Measurements from ENCODE around the gene CCDC78. TPM values are rescaled to one million over a fixed set of nuclear protein-coding genes. Genes with fewer than 3 reads are reported as not detected.

The CCDC78 gene
- polyA plus RNA-seq, 1 donor (not counting 4 experiments of a cell fraction or from before 2014, with no cell fraction given): 2.5 TPM

DNA sequence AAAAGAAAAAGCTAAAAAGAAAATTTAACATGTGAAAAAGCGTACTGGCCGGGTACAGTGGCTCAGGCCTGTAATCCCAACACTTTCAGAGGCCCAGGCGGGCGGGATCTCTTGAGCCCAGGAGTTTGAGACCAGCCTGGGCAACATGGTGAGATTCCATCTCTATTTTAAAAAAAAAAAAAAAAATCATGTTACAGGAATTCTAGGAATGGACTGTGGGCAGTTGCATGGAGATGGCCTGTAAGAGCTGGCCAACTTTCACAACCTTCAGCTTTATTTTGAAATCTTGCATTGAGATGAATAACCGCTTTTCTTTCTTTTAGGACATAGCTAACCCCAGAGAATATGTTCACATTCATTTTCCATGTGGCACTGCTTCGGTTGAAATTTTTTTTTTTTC lies 22.8 kb upstream of the CCDC78 start:
- Histone ChIP-seq H3K9me1 (ENCODE audit: control insufficient read depth, extremely low read depth, insufficient read depth, low read length) (no peaks in the 10 kb centered on the region), H3K9ac (ENCODE audit: control insufficient read depth, extremely low read depth, insufficient read depth, low read length) (no peak overlapping the region), H4K20me1 (ENCODE audit: control insufficient read depth, extremely low read depth, insufficient read depth, low read length) (no peaks in the 10 kb centered on the region), H3K4me1 (ENCODE audit: control insufficient read depth, extremely low read depth, insufficient read depth, low read length) (peaks cover under 1% of the 10 kb centered on the region), H3K4me3 (ENCODE audit: control insufficient read depth in 2 of 3, extremely low read depth in 1 of 3, insufficient read depth in 2 of 3, low read depth in 1 of 3, low read length in 3 of 3) (no peak overlapping the region), H3K27ac (ENCODE audit: control insufficient read depth, insufficient read depth, low read length) (no peak overlapping the region), H3K36me3 (ENCODE audit: control insufficient read depth in 2 of 2, extremely low read depth in 1 of 2, insufficient read depth in 2 of 2, low read length in 2 of 2) (no peaks in the 10 kb centered on the region), H3K4me2 (ENCODE audit: control insufficient read depth, extremely low read depth, insufficient read depth, low read depth, low read length) (no peak overlapping the region), H2AFZ (ENCODE audit: control insufficient read depth, low read length) (no peak overlapping the region), H3K27me3 (ENCODE audit: control insufficient read depth, extremely low read depth, insufficient read depth, low read length) (peaks cover 9% of the 10 kb centered on the region), H3K79me2 (ENCODE audit: control insufficient read depth, insufficient read depth, low read length) (no peaks in the 10 kb centered on the region), H3K9me3 (ENCODE audit: control insufficient read depth, low read depth, low read length) (no peaks in the 10 kb centered on the region)
- DNase-seq (ENCODE audit: low read depth, low spot score): no peak
- dilution Hi-C loops (cut with MboI; ENCODE audit: extremely low pct_ligation_motif_present, low sequenced_read_pairs): no loop called here
- no peak for FAIRE-seq
- TF ChIP-seq, protein P1, sequence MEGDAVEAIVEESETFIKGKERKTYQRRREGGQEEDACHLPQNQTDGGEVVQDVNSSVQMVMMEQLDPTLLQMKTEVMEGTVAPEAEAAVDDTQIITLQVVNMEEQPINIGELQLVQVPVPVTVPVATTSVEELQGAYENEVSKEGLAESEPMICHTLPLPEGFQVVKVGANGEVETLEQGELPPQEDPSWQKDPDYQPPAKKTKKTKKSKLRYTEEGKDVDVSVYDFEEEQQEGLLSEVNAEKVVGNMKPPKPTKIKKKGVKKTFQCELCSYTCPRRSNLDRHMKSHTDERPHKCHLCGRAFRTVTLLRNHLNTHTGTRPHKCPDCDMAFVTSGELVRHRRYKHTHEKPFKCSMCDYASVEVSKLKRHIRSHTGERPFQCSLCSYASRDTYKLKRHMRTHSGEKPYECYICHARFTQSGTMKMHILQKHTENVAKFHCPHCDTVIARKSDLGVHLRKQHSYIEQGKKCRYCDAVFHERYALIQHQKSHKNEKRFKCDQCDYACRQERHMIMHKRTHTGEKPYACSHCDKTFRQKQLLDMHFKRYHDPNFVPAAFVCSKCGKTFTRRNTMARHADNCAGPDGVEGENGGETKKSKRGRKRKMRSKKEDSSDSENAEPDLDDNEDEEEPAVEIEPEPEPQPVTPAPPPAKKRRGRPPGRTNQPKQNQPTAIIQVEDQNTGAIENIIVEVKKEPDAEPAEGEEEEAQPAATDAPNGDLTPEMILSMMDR (optimal IDR thresholded peaks at IDR 0.05 in 1 of 3, IDR thresholded peaks at IDR 0.05 in 1 of 3, conservative IDR thresholded peaks at IDR 0.05 in 1 of 3; ENCODE audit: extremely low read depth in 1 of 3, insufficient read depth in 2 of 3, low read length in 3 of 3): no peak
- TF ChIP-seq EZH2 (IDR thresholded peaks at IDR 0.05; ENCODE audit: low read length): no peak

DNA sequence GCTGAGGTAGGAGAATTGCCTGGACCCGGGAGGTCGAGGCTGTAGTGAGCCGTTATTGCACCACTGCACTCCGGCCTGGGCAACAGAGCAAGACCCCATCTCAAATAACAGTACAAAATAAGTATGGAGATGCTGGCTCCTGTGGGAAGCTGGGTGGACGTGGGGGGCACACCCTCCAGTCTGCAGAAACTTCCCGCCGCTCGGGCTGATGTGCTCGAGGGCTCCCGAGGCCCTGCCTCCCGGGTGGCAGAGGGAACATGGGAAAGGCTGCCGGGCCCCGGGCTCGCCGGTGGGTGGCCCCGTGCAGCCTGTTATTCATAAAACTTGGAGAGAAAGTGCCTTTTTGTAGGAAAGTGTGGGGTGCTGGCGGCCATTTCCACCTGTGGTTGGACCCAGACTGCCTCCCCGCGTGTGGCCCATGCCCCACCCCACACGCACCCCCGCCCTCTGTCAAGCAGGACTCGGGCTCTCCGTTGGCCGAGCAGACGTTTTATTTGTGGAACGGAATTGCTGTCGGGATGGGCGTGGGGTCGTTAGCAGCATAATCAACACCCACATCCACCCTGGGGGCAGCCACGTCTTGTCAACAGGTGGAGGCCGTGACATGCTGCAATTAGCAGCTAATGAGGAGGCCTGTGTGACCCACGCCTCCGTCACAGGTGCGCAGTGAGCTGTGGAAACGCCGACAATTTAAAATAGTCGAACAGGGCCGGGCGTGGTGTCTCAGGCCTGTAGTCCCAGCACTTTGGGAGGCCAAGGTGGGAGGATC lies 21.9 kb upstream of the CCDC78 start:
- no peak for DNase-seq (ENCODE audit: low read depth, low spot score)
- no peaks in the 10 kb centered on the region for H3K9me1 ChIP-seq (ENCODE audit: control insufficient read depth, extremely low read depth, insufficient read depth, low read length)
- no peak overlapping the region for H3K27ac ChIP-seq (ENCODE audit: control insufficient read depth, insufficient read depth, low read length)
- no peak overlapping the region for H3K9ac ChIP-seq (ENCODE audit: control insufficient read depth, extremely low read depth, insufficient read depth, low read length)
- FAIRE-seq: no peak
- no peaks in the 10 kb centered on the region for H3K4me1 ChIP-seq (ENCODE audit: control insufficient read depth, extremely low read depth, insufficient read depth, low read length)
- dilution Hi-C loops (cut with MboI; ENCODE audit: extremely low pct_ligation_motif_present, low sequenced_read_pairs): no loop called here
- H2AFZ ChIP-seq (ENCODE audit: control insufficient read depth, low read length): no peak overlapping the region
- peaks cover 9% of the 10 kb centered on the region for H3K27me3 ChIP-seq (ENCODE audit: control insufficient read depth, extremely low read depth, insufficient read depth, low read length)
- no peak overlapping the region for H3K4me3 ChIP-seq (ENCODE audit: control insufficient read depth in 2 of 3, extremely low read depth in 1 of 3, insufficient read depth in 2 of 3, low read depth in 1 of 3, low read length in 3 of 3)
- H3K4me2 ChIP-seq (ENCODE audit: control insufficient read depth, extremely low read depth, insufficient read depth, low read depth, low read length): no peak overlapping the region
- H3K36me3 ChIP-seq (ENCODE audit: control insufficient read depth in 2 of 2, extremely low read depth in 1 of 2, insufficient read depth in 2 of 2, low read length in 2 of 2): no peaks in the 10 kb centered on the region
- no peaks in the 10 kb centered on the region for H3K79me2 ChIP-seq (ENCODE audit: control insufficient read depth, insufficient read depth, low read length)
- TF ChIP-seq, protein P1 (optimal IDR thresholded peaks at IDR 0.05 in 1 of 3, IDR thresholded peaks at IDR 0.05 in 1 of 3, conservative IDR thresholded peaks at IDR 0.05 in 1 of 3; ENCODE audit: extremely low read depth in 1 of 3, insufficient read depth in 2 of 3, low read length in 3 of 3): no peak
- TF ChIP-seq EZH2 (IDR thresholded peaks at IDR 0.05; ENCODE audit: low read length): no peak
- no peaks in the 10 kb centered on the region for H3K9me3 ChIP-seq (ENCODE audit: control insufficient read depth, low read depth, low read length)
- no peaks in the 10 kb centered on the region for H4K20me1 ChIP-seq (ENCODE audit: control insufficient read depth, extremely low read depth, insufficient read depth, low read length)
